ENCODE results near the gene GLS.

DNA sequence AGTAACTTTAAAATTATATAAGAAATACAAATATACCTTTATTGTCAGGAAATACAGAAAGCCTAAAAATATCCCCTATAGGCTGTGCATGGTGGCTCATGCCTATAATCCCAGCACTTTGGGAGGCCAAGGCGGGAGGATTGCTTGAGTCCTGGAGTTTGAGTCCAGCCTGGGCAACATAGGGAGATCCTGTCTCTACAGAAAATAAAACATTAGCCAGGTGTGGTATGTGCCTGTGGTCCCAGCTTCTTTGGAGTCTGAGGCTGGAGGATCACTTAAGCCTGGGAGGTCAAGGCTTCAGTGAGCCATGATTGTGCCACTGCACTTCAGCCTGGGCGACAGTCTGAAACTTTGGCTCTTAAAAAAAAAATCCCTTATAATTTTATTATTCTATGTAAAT is 29.1 kb downstream of the GLS start:
- TF ChIP-seq, protein P1, sequence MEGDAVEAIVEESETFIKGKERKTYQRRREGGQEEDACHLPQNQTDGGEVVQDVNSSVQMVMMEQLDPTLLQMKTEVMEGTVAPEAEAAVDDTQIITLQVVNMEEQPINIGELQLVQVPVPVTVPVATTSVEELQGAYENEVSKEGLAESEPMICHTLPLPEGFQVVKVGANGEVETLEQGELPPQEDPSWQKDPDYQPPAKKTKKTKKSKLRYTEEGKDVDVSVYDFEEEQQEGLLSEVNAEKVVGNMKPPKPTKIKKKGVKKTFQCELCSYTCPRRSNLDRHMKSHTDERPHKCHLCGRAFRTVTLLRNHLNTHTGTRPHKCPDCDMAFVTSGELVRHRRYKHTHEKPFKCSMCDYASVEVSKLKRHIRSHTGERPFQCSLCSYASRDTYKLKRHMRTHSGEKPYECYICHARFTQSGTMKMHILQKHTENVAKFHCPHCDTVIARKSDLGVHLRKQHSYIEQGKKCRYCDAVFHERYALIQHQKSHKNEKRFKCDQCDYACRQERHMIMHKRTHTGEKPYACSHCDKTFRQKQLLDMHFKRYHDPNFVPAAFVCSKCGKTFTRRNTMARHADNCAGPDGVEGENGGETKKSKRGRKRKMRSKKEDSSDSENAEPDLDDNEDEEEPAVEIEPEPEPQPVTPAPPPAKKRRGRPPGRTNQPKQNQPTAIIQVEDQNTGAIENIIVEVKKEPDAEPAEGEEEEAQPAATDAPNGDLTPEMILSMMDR (IDR thresholded peaks at IDR 0.05; ENCODE audit: low read depth, low read length) = no peak
- TF ChIP-seq EZH2phosphoT487 (IDR thresholded peaks at IDR 0.05; ENCODE audit: low read depth) = no peak
